GM21360 (cell line): ENCODE data around the gene TRAF3.

Experiments used
- ATAC-seq: cut with Tn5 transposase; IDR thresholded peaks from one replicate; pipeline ENCODE4 v1.9.1; 2021; ENCODE audit warnings: mild to moderate bottlenecking, moderate library complexity; ENCODE audit not compliant: unreplicated experiment

TRAF3 gene

DNA sequence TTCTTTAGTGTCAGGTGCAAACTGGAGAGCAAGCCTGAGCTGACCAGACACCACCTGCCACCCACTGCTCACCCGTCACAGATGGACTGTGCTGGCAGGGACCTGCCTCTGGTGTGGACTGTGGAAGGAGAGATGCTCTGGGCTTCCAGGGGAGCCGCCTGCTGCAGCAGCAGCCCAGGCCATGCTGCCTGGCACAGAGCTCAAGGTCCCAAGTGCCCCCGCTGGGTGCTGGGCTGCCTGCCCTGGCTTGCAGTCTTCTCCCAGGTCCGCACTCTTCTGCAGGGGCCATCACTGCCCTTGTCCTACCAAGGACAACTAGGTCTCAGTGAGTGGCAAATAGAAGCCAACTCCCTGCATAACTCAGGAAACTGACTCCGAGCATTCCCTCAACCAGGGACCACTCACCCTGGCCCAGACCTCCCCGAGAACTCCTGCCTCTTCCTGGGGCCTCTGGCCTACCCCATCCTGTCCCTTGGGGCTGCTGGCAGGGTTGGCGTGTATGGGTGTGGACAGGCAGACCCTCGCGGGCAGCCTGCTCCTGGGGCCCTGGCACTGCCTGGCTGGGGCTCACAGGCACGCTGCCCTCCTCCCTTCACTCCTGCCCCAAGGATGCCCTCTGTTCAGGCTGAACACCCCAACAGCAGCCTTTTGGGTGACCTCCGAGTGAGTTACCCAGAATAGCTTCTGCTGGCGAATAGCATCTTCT, 154.5 kb downstream of the TRAF3 start:
- ATAC-seq: no peak

DNA sequence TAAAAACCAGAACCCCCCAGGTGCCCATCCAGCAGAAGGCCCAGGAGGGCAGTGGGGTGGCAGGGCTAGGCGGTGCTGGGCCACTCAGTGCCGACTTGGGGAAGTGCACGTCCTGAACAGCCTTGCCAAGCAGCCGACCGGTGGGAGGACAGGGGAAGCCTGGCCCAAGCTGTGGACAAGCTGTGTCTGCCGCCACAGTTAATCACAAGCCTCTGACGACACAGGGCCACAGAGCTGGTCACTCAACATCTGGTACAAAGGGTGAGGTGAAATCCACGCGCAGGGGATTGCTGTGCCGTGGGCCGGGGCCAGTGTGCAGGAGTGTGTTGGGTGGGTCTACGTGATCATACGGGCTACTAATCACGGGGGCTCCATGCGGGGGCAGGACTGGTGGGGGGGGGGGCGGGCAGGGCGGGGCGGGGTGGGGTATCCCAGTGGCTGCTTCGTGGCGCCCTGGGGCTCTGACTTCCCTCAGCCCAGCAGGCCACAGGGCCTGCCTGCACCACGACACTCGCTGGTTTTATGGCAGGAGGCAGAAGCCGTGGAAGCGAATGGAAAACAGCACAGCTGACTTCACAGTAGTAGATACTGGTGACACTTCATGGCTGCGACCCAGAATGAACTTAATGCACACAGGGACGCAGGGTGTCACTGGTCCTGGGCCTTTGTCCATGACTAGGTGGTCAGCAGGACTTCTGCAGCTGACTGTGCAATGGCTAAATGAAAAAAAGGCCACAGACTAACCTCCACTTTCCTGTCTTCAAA, 155.4 kb downstream of the TRAF3 start:
- ATAC-seq: no peak

DNA sequence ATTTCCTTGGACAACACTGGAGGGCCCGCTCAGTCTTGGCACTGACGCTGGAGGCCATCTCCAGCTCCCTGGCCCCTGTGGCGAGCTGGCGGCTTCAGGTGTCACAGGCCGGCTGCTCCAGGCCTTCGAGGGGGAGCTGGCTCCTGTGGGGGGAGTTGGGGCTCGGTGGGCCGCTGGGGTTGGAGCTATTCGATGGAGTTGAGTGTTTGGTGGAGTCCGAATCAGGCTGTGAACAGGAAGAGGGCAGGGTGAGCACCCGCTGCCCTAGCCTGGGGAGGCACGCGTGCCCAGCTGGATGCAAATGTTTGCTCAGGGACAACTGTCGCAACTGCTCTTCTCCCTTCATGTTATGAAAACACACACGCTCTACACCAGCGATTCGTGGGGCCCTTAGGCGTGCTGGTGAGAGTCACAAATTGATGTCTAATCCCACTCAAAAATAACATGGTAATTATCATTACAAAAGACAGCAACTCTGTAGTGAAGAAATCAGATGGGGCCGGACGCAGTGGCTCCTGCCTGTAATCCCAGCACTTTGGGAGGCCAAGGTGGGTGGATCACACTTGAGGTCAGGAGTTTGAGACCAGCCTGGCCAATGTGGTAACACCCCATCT, 156.5 kb downstream of the TRAF3 start:
- no peak for ATAC-seq

DNA sequence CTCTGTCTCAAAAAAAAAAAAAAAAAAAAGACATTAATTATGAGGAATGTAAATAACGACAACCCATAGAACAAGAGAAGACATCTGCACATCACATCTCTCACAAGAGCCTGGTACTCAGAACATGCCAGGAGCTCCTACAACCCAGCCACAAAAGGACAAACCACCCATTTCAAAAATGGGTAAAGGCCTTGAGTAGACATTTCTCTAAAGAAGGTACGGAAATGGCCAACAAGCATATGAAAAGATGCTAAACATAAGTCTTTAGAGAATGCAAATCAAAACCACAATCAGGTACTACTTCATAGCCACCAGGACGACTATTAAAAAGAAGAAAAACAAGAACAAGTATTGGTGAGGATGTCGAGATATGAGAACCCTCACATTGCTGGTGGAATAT, 158.5 kb downstream of the TRAF3 start:
- ATAC-seq: no peak

DNA sequence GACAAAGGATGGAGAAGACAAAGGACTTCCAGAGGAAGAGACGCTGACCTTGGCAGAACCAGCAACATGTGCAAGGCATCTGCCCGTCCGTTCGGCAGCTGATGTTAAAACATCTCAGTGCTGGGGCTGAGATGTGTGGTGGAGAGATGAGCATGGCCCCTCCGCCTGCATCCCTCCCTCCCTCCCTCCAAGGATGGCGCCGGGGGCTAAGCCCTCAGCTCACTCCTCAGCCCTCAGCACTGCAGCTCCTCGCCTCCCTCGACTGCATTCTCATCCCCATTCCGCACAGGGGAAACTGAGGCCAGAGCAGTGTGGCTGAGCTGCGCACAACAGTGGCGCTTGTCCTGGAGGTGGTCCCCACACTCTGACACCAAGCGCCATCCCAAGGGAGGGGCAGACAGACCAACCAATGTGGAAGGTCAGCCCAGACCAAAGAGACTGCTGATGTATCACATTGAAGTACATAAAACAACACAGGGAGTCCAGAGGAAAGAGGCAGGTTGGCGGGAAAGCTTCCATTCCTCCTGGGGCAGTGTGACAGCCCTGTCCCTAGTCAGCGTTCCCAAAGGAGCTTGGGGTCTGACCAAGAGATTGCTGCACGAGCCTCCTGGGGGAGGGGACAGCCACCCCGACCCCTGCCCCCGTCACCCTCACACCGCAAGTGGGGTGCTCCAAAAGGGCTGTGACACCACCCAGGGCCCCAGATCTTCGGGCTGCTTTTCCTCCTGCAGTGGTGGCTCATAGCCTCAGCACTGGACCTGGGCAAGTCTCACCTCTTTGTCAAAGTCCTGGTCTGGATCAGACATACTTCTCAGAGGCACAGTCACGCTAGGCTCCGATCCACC, 160.3 kb downstream of the TRAF3 start:
- ATAC-seq: no peak

DNA sequence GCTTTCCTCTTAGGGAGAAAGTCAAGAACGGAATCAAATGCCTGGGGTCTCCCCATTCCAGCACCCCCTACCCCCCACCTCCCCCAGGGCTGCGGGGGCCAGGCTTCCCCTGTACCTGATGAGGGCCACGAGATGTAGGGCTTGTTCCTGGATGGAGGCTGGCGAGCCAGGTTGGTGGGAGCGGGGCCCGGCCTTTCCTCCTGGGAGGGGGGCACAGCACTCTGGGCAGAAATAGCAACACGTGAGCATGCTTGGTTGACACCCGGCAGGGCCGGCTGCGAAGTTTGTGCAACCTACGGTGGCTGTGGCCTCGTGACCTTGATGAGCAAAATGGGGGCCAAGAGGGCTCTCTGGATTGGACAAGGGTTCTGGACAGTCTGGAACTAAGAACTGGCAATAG, 160.9 kb downstream of the TRAF3 start:
- ATAC-seq: no peak

DNA sequence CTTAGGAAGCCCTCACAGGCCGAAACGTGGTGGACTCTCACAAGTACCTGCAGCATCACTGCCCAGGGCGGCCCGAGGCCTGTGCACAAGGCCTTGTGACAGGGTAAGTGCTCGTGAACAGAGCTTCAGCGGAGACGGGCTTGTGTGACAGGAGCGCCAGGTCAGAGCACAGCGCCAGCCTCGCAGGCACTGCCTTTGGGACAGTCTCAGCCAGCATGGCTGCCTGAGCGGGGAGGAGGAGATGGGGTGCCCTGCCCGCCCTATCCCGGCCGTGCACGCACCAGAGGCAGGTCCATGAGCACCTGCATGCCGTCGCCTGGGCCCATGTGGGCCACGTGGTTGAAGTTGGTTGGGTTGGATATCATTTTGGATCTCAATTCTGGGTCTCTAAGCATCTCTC, 162.1 kb downstream of the TRAF3 start:
- ATAC-seq: no peak

DNA sequence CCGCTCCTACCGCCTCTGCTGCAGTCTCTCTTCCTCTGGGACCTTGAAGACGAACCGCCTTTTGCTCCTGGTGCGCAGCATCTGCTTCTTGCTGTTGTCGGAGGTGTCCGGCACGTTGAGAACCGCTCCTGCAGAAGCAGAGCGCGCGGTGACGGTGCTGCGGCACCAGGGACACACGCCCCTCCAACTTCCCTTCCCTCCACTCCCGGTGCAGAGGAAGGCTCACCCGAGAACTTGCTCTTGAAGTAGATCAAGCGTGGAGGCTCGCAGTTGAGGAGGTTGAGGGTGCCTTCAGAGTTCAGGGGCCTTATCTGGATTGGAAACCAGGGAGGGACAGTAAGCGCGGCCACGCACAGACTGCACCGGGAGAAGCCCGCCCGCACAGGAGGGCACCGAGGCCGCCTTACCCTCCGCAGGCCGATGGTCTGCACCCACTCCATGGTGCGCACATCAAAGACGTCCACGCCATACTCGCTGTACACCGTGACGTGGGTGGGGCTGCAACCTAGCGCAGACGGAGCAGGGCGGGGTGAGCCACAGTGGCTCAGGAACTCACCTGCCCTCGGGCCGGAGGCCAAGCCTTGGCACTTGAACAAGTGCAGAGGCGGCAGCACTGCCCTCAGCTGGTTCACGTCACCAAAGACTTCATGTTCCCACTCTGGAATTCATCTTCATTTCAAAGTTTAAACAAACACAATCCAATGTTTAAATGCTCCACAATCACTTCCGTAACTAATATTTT, 162.7 kb downstream of the TRAF3 start:
- no peak for ATAC-seq

DNA sequence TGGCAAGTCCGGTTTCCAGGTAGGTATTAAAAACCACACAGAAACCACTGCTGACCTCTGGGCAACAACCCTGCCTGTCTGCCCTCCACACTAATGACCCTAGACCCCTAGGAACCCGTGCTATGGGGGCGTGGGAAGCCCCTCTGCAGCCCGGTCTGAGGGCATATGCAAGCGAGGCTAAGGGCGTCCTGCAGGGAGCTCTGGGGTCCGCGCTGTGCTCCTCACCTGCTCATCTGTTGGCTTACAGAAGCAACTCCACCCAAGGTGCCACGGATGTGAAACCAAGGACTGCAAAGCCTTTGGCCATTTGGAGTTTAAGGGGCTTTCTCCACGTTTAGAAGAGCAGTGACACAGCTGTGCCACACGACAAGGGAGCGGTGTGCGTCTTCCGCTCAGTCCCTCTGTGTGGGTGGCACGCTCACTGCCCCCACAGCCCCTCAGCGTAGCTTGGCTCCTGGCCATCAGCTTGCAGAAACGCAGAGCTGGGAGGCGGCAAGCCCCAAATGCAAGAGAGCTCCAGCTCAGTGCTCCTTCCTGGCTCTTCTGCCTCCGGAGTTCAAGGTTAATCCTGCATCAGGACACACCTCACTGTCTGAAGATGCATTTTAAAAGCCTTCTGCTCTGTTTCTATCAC, 163.6 kb downstream of the TRAF3 start:
- ATAC-seq: no peak

DNA sequence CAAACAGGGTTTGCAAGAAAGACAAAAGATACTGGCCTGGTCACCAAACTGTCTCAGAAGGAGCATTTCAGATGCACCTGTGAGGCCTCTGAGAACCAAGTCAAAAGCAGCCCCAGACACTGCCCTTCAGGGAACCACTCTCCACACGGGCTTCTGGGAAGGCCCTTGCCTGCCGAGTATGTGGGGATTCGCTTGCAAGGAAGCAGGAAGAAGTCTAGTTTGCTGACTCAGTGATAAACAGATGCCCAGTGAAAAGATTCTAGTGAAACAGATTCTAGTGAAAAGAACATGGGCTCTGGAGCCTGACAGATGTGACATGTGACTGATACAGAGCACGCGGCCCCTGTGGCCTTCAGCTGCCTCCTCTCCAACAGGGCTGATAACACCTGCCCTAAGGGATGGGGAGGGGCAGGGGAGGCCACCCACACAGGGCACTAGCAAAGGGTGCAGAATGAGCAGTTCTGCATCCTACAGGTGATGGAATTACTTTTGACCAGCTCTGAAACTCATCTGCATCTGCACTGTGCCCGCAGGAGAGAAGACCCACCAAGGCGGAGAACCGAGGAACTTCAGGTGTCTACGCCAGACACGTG, 164.3 kb downstream of the TRAF3 start:
- ATAC-seq: no peak

DNA sequence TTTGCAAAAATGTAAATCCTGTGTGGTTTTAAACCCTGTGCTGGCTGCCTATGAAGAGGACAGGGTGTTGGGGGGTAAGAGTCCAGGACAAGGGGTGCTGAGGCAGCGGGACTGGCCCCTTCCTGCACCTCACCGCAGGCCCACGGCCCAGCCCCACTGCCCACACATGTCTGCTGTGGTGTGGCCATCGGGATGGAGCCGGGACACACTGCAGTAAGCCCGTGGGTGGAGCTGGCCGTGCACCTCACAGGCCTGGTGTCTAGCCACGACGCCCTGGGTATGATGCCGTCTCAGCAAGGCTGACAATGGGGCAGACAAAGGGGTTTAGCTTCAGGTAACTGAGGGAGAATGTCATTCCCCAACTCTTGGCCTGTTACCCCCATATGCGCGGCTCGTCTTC, 164.8 kb downstream of the TRAF3 start:
- no peak for ATAC-seq

DNA sequence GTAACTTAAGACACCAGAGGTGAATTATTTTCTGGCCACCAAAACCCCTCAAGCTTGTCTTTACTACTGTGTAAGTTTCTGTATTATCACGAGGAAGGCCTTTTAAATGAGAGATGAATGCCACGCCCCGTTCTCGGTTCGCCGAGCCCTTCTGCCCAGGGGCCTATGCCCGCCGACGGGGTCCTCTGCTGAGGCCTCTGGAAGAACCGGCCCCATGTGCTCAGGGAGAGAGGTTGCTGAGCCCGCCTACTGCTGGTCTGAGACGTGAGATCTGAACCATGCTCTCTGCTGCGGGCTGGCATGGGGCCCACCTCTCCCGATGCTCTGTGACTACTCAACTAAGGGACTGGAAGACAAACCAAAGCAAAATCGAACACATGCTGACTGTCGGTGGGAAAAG, 166.2 kb downstream of the TRAF3 start:
- ATAC-seq: no peak

DNA sequence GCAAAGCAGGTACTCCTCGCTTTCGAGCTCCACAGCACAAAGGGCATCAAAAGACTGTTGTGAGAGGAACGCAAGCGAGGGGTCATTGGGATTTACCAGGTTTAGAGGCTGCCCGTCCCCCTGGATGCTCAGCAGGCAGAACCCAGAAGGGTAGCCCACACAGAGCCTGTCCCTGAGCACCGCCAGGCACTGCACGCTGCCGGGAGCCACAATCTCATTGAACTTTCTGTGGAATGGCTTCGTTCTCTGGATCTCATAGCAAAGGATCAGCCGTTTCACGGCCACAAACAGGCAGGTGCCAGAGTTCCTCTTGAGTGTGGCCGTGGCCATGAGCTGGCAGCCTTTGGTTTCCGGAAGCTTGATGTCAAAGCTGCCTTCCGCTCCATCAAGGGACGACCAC, 166.7 kb downstream of the TRAF3 start:
- ATAC-seq: no peak

DNA sequence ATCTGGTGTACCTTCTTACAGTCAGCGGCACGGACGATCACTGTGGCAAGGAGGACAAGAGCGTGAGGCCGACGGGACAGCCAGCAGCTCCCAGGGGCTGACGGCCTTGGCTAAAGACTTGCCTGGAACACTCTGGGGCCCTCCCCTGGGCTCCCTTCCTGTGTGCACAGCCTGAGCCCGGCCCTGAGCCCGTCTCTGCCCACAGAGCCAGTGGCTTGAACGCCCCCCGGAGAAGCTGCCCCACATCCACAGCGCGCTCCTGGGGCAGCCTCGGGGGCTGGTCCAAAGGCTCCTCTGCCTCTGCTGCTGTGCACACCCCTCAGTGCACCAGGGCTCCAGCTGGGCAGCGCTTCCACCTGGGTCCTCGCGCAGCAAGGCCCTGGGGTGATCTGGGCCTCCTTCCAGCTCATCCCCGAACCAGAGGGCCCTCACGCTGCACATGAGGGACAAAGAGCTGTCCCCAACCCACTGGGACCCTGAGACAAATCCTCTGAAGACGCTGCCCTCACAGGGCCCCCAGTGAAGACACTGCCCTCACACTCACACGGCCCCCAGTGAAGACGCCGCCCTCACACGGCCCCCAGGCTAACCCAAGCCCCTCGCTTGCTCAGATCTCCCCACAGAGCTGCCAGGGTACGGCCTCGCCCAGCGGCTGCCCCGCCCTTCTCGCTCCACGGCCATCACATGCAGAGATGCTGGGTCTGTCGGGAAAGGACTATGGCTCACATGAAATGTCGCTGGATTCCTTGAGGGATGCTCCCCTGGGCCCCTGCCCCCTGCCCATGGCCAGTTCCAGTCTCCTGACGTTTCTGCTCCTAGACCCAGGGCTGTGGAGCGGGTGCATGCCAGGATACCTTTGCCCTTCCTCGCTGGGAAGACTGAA, 167.4 kb downstream of the TRAF3 start:
- no peak for ATAC-seq

DNA sequence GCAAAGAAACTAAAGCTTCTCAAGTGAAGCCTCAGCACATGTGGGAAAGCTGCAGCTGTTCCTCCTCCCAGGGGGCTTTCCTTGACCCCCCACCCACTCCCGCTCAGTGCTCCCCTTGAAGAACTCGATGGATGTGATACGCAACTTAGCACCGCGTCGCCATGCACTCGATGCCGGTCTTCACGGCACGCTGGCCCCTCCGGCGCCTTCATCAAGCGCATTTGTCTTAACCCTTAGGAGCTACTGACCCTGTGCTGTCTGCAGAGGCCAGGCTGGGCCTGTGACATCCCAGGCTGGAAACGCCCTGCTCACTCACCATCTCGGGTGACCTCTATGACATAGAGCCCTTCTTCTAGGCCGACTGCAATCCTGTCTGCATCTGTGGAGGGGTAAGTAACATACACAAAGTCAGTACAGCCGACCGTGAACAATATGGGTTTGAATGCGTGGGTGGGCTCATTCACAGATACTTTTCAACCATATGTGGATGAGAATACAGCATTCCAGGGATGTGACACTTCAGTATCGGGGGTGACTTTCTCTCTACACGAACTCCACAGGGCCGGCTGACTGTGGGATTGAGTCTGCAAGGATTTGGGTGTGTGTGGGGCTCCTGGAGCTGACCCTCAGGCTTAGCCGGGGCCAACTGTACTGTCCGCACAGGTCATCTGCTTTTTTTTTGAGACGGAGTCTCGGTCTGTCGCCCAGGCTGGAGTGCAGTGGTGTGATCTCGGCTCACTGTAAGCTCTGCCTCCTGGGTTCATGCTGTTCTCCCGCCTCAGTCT, 168.3 kb downstream of the TRAF3 start:
- ATAC-seq: no peak

DNA sequence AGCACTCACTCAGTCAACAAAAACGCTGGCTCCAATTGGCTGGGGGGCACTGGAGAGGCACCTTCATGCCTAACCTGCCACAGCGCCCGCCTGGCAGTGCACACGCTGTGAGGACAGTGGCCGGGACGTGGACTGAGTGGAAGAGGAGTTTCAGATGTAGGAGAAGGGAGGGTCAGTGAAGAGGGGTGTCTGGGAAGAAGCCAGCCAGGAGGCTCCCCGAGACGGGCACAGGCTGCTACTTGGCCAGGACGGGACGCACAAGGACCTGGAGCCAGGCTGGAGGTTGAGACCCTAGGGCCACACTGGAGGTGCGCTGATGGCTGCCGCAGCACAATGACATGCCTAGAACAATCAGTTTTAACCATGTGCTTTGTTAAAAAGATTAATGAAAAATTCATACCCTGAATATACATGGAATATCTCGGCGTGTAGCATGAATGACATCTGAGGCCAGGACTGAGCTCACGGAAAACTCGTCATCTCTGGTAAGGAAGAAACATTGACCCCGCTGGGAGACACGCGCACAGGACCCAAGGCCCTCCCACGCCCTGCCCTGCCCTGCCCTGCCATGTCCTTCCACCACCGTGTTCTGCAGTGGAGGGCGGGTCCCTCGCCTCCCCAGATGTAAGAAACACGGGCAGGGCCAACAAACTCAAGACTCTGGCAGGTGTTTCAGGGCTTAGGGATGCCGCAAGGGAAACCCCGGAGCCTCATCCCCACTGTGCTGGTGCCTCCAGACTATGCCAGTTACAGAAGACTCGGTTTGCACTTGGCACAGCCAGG, 170.3 kb downstream of the TRAF3 start:
- ATAC-seq: no peak

DNA sequence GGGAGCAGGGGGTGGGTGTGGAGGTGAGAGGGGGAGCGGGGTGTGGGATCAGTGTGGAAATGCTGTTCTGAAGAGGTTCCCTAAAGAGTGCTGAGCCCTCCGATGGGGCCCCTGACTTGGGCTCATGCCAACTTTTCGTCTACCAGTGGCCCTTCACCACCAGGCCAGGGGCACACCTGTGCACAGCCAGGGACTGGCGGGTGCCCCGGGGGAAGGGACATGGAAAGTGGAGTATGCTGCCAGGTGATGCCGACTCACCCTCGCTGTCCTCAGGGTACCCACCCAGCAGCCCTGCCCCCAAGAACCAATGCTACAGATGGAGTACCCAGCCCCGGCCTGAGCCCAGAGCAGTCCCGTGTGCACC, 171.4 kb downstream of the TRAF3 start:
- no peak for ATAC-seq
